ENCODE measurements around the gene PNPLA5. TPM values are rescaled to one million over a fixed set of nuclear protein-coding genes. Genes with fewer than 3 reads are reported as not detected.

Gene PNPLA5
- total and polyA plus RNA-seq, 2 donors: 0.07 TPM; not detected in 1

DNA sequence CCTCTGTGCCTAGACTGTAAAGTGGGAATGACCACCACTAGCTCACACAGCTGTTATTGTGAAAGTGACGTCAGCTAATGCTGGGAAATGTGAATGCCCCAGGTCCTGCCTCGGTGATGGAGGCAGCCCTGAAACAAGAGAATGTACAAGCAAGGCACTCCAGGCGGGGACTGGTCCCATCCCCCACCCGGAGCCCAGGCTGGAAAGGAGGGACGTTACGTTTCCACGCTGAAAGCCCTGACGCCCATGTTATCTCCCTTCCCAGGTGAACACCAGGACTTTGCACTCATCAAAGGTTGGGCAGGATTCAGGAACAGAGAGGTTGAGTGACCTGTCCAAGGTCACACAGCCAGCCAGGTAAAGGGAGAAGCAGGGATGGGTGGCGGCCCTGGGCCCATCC lies 30.3 kb downstream of the PNPLA5 start:
- no peak for DNase-seq (ENCODE audit: low read depth in 6 of 9, low spot score in 9 of 9)
- Histone ChIP-seq H3K9me3 (ENCODE audit: control insufficient read depth in 2 of 2, insufficient read depth in 1 of 2, low read length in 1 of 2) (no peaks in the 10 kb centered on the region), H3K27ac (ENCODE audit: low read depth in 1 of 2, low read length in 1 of 2) (no peak overlapping the region), H3K36me3 (ENCODE audit: control insufficient read depth in 2 of 2, insufficient read depth in 2 of 2, low read length in 1 of 2) (no peaks in the 10 kb centered on the region), H3K4me3 (ENCODE audit: low read length in 2 of 2) (no peak overlapping the region), H3K4me1 (ENCODE audit: control insufficient read depth in 2 of 2, insufficient read depth in 2 of 2, low read length in 2 of 2) (no peaks in the 10 kb centered on the region), H3K27me3 (ENCODE audit: control insufficient read depth in 2 of 2, insufficient read depth in 1 of 2, low read length in 1 of 2) (peaks cover 16 to 43% of the 10 kb centered on the region in 2 donors)
- WGBS: 68% methylated on average over 9 of the region's 9 CpGs

GRCh38 chr22:43860831-43861230 lies 31.0 kb downstream of the PNPLA5 start:
- H3K4me1 ChIP-seq (ENCODE audit: control insufficient read depth in 2 of 2, insufficient read depth in 2 of 2, low read length in 2 of 2): no peaks in the 10 kb centered on the region
- WGBS: 93% methylated on average over 12 of the region's 12 CpGs
- H3K4me3 ChIP-seq (ENCODE audit: low read length in 2 of 2): no peak overlapping the region
- H3K27ac ChIP-seq (ENCODE audit: low read depth in 1 of 2, low read length in 1 of 2): no peak overlapping the region
- no peak for DNase-seq (ENCODE audit: low read depth in 6 of 9, low spot score in 9 of 9)
- H3K27me3 ChIP-seq (ENCODE audit: control insufficient read depth in 2 of 2, insufficient read depth in 1 of 2, low read length in 1 of 2): peaks cover 16 to 43% of the 10 kb centered on the region in 2 donors
- no peaks in the 10 kb centered on the region for H3K9me3 ChIP-seq (ENCODE audit: control insufficient read depth in 2 of 2, insufficient read depth in 1 of 2, low read length in 1 of 2)
- no peaks in the 10 kb centered on the region for H3K36me3 ChIP-seq (ENCODE audit: control insufficient read depth in 2 of 2, insufficient read depth in 2 of 2, low read length in 1 of 2)

GRCh38 chr22:43860126-43860525 lies 31.7 kb downstream of the PNPLA5 start:
- H3K4me3 ChIP-seq (ENCODE audit: low read length in 2 of 2): no peak overlapping the region
- H3K9me3 ChIP-seq (ENCODE audit: control insufficient read depth in 2 of 2, insufficient read depth in 1 of 2, low read length in 1 of 2): no peaks in the 10 kb centered on the region
- H3K27me3 ChIP-seq (ENCODE audit: control insufficient read depth in 2 of 2, insufficient read depth in 1 of 2, low read length in 1 of 2): peaks cover 16 to 43% of the 10 kb centered on the region in 2 donors
- no peak for DNase-seq (ENCODE audit: low read depth in 6 of 9, low spot score in 9 of 9)
- H3K27ac ChIP-seq (ENCODE audit: low read depth in 1 of 2, low read length in 1 of 2): no peak overlapping the region
- H3K36me3 ChIP-seq (ENCODE audit: control insufficient read depth in 2 of 2, insufficient read depth in 2 of 2, low read length in 1 of 2): no peaks in the 10 kb centered on the region
- WGBS: 77% methylated on average over 11 of the region's 11 CpGs
- no peaks in the 10 kb centered on the region for H3K4me1 ChIP-seq (ENCODE audit: control insufficient read depth in 2 of 2, insufficient read depth in 2 of 2, low read length in 2 of 2)

DNA sequence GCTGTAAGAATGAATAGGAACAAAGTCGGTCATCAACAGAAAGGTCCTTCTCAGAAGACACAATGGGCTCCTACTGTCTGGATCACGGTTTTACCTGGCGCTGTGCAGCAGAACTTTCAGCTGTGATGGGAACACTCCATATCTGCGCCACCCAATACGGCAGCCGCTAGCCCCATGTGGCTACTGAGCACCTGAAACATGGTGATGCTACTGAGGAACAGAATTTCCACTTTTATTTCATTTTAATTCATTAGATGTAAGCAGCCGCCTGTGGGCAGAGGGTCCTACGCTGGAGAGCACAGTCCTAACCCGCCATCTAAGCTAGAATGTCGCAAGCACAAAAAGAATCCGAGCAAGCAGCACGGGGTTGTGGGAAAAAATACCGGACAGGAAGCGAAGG lies 32.2 kb downstream of the PNPLA5 start:
- Histone ChIP-seq H3K36me3 (ENCODE audit: control insufficient read depth in 2 of 2, insufficient read depth in 2 of 2, low read length in 1 of 2) (no peaks in the 10 kb centered on the region), H3K9me3 (ENCODE audit: control insufficient read depth in 2 of 2, insufficient read depth in 1 of 2, low read length in 1 of 2) (no peaks in the 10 kb centered on the region), H3K27me3 (ENCODE audit: control insufficient read depth in 2 of 2, insufficient read depth in 1 of 2, low read length in 1 of 2) (peaks cover 16 to 41% of the 10 kb centered on the region in 2 donors), H3K27ac (ENCODE audit: low read depth in 1 of 2, low read length in 1 of 2) (no peak overlapping the region), H3K4me3 (ENCODE audit: low read length in 2 of 2) (no peak overlapping the region), H3K4me1 (ENCODE audit: control insufficient read depth in 2 of 2, insufficient read depth in 2 of 2, low read length in 2 of 2) (no peaks in the 10 kb centered on the region)
- 90% methylated on average over 14 of the region's 14 CpGs for WGBS
- no peak for DNase-seq (ENCODE audit: low read depth in 6 of 9, low spot score in 9 of 9)

DNA sequence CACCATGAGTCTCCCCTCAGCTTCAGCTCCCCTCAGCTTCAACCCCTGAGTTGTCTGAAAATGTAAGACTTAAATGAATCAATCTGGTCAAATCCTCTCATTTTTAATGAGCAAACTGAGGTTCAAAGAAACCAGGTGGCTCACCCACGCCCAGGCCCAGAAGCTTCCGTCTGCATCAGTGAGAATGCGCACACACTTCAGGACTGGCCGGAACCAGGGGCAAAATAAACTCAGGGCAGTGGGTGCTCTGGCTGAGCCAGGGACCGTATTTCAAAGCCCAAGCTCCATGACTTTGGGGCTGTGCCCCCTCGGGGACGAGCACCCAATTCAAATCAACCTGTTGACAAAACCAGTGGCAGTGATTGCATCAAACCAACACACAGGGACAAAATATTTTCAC lies 32.6 kb downstream of the PNPLA5 start:
- Histone ChIP-seq H3K9me3 (ENCODE audit: control insufficient read depth in 2 of 2, insufficient read depth in 1 of 2, low read length in 1 of 2) (no peaks in the 10 kb centered on the region), H3K27me3 (ENCODE audit: control insufficient read depth in 2 of 2, insufficient read depth in 1 of 2, low read length in 1 of 2) (peaks cover 16 to 41% of the 10 kb centered on the region in 2 donors), H3K27ac (ENCODE audit: low read depth in 1 of 2, low read length in 1 of 2) (no peak overlapping the region), H3K4me3 (ENCODE audit: low read length in 2 of 2) (no peak overlapping the region), H3K36me3 (ENCODE audit: control insufficient read depth in 2 of 2, insufficient read depth in 2 of 2, low read length in 1 of 2) (no peaks in the 10 kb centered on the region), H3K4me1 (ENCODE audit: control insufficient read depth in 2 of 2, insufficient read depth in 2 of 2, low read length in 2 of 2) (no peaks in the 10 kb centered on the region)
- DNase-seq (ENCODE audit: low read depth in 6 of 9, low spot score in 9 of 9): no peak
- WGBS: 94% methylated on average over 7 of the region's 7 CpGs

DNA sequence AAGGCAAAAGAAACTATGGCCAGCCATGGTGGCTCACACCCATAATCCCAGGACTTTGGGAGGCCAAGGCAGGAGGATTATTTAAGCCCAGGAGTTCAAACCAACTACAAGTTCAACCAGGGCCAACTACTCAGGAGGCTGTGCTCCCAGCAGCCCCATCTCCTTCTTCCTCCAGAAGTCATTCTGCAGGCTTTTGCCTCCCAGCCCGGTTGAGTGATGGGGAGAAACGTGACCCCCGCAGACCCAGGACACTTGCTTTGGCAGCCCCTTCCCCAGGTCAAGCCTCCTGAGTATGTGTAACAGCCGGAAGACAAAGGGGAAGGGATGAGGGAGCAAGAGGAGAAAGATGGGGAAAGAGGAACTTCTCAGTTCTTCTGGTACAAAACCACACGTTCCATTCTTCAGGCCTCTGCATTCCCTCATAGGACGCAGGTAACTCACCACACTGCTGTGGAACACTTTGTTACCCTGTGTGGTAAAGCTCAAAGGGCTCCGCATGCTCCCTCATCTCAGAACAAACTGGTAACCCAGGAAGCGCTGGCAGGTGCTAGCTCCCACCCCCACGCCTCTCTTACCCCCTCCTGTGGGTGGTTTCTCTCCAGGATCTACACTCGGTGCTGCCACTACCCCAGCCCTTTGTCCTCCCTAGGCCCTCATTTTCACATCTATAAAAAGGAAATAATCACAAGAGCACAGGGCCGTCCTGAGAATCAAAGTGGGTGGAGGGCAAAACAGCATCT lies 33.5 kb downstream of the PNPLA5 start:
- H3K27me3 ChIP-seq (ENCODE audit: control insufficient read depth in 2 of 2, insufficient read depth in 1 of 2, low read length in 1 of 2): peaks cover 16 to 33% of the 10 kb centered on the region in 2 donors
- H3K4me1 ChIP-seq (ENCODE audit: control insufficient read depth in 2 of 2, insufficient read depth in 2 of 2, low read length in 2 of 2): no peaks in the 10 kb centered on the region
- H3K9me3 ChIP-seq (ENCODE audit: control insufficient read depth in 2 of 2, insufficient read depth in 1 of 2, low read length in 1 of 2): no peaks in the 10 kb centered on the region
- DNase-seq (ENCODE audit: low read depth in 6 of 9, low spot score in 9 of 9): peak in 4 of 9 donors; percentile 6 to 47 (median 14)
- no peak overlapping the region for H3K4me3 ChIP-seq (ENCODE audit: low read length in 2 of 2)
- no peaks in the 10 kb centered on the region for H3K36me3 ChIP-seq (ENCODE audit: control insufficient read depth in 2 of 2, insufficient read depth in 2 of 2, low read length in 1 of 2)
- H3K27ac ChIP-seq (ENCODE audit: low read depth in 1 of 2, low read length in 1 of 2): no peak overlapping the region
- 36% methylated on average over 11 of the region's 11 CpGs for whole genome bisulfite sequencing

- no peak for DNase-seq (ENCODE audit: low read depth in 6 of 9, low spot score in 9 of 9)
- no peaks in the 10 kb centered on the region for H3K9me3 ChIP-seq (ENCODE audit: control insufficient read depth in 2 of 2, insufficient read depth in 1 of 2, low read length in 1 of 2)
- no peak overlapping the region for H3K4me3 ChIP-seq (ENCODE audit: low read length in 2 of 2)
- H3K36me3 ChIP-seq (ENCODE audit: control insufficient read depth in 2 of 2, insufficient read depth in 2 of 2, low read length in 1 of 2): no peaks in the 10 kb centered on the region
- H3K4me1 ChIP-seq (ENCODE audit: control insufficient read depth in 2 of 2, insufficient read depth in 2 of 2, low read length in 2 of 2): no peaks in the 10 kb centered on the region
- peaks cover 14 to 25% of the 10 kb centered on the region in 2 donors for H3K27me3 ChIP-seq (ENCODE audit: control insufficient read depth in 2 of 2, insufficient read depth in 1 of 2, low read length in 1 of 2)
- no peak overlapping the region for H3K27ac ChIP-seq (ENCODE audit: low read depth in 1 of 2, low read length in 1 of 2)
Measured at GRCh38 chr22:43857367-43857766, 34.4 kb downstream of the PNPLA5 start.

GRCh38 chr22:43855431-43855830 lies 36.4 kb downstream of the PNPLA5 start:
- 86% methylated on average over 4 of the region's 4 CpGs for WGBS
- H3K27me3 ChIP-seq (ENCODE audit: control insufficient read depth in 2 of 2, insufficient read depth in 1 of 2, low read length in 1 of 2): peaks cover 0 to 8% of the 10 kb centered on the region in 2 donors

GRCh38 chr22:43854786-43855271 lies 37.0 kb downstream of the PNPLA5 start:
- DNase-seq (ENCODE audit: low read depth in 6 of 9, low spot score in 9 of 9): no peak
- peaks cover 0 to 3% of the 10 kb centered on the region in 2 donors for H3K27me3 ChIP-seq (ENCODE audit: control insufficient read depth in 2 of 2, insufficient read depth in 1 of 2, low read length in 1 of 2)

More at GRCh38 chr22:43855431-43855830, 36.4 kb downstream of the PNPLA5 start:
- DNase-seq (ENCODE audit: low read depth in 6 of 9, low spot score in 9 of 9): no peak
- no peak overlapping the region for H3K4me3 ChIP-seq (ENCODE audit: low read length in 2 of 2)
- H3K36me3 ChIP-seq (ENCODE audit: control insufficient read depth in 2 of 2, insufficient read depth in 2 of 2, low read length in 1 of 2): no peaks in the 10 kb centered on the region
- no peak overlapping the region for H3K27ac ChIP-seq (ENCODE audit: low read depth in 1 of 2, low read length in 1 of 2)
- no peaks in the 10 kb centered on the region for H3K9me3 ChIP-seq (ENCODE audit: control insufficient read depth in 2 of 2, insufficient read depth in 1 of 2, low read length in 1 of 2)
- H3K4me1 ChIP-seq (ENCODE audit: control insufficient read depth in 2 of 2, insufficient read depth in 2 of 2, low read length in 2 of 2): no peaks in the 10 kb centered on the region

More at GRCh38 chr22:43854786-43855271, 37.0 kb downstream of the PNPLA5 start:
- H3K4me3 ChIP-seq (ENCODE audit: low read length in 2 of 2): no peak overlapping the region
- no peaks in the 10 kb centered on the region for H3K36me3 ChIP-seq (ENCODE audit: control insufficient read depth in 2 of 2, insufficient read depth in 2 of 2, low read length in 1 of 2)
- no peaks in the 10 kb centered on the region for H3K9me3 ChIP-seq (ENCODE audit: control insufficient read depth in 2 of 2, insufficient read depth in 1 of 2, low read length in 1 of 2)
- H3K27ac ChIP-seq (ENCODE audit: low read depth in 1 of 2, low read length in 1 of 2): no peak overlapping the region
- H3K4me1 ChIP-seq (ENCODE audit: control insufficient read depth in 2 of 2, insufficient read depth in 2 of 2, low read length in 2 of 2): no peaks in the 10 kb centered on the region
- WGBS: 97% methylated on average over 13 of the region's 13 CpGs

All from thymus (tissue), 11 donors.